ENCODE data around the gene ATG4C. TPM values are rescaled to one million over a fixed set of nuclear protein-coding genes. Genes with fewer than 3 reads are reported as not detected.
A peak's percentile ranks its signal among the peaks of the same experiment; 100 is the strongest.

ATG4C gene
- total and polyA plus RNA-seq, 2 experiments from 2014 or later = 9.0 to 14.7 TPM

DNA sequence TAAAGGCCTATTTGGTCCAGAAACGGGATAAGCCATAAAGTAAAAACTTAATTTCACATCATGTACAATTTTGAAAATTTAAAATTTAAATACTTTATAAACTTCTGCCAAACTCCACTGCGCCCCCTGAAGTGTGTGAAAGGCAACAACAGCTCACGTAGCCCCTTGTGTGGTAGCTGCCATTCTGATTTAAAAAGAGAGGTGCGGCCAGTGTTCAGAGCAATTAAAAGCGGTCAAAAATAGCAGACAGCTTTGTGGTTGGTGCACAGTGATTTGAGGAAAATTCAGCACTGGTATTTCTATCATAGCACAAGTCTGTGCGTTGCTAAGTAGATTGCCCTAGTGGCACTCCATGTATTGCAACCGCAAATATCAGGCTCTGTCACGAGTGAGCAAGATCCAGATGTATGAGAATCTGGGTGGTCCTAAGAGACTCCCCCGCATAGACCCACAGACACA, 122.5 kb downstream of the ATG4C start:
- Histone ChIP-seq H3K9me3 (ENCODE audit: low read depth) (no peaks in the 10 kb centered on the region), H3K4me3 (no peak overlapping the region), H3K27me3 (no peaks in the 10 kb centered on the region), H3K36me3 (no peaks in the 10 kb centered on the region), H3K4me1 (ENCODE audit: low read depth) (no peaks in the 10 kb centered on the region), H3K27ac (no peak overlapping the region)
- TF ChIP-seq, protein P1, sequence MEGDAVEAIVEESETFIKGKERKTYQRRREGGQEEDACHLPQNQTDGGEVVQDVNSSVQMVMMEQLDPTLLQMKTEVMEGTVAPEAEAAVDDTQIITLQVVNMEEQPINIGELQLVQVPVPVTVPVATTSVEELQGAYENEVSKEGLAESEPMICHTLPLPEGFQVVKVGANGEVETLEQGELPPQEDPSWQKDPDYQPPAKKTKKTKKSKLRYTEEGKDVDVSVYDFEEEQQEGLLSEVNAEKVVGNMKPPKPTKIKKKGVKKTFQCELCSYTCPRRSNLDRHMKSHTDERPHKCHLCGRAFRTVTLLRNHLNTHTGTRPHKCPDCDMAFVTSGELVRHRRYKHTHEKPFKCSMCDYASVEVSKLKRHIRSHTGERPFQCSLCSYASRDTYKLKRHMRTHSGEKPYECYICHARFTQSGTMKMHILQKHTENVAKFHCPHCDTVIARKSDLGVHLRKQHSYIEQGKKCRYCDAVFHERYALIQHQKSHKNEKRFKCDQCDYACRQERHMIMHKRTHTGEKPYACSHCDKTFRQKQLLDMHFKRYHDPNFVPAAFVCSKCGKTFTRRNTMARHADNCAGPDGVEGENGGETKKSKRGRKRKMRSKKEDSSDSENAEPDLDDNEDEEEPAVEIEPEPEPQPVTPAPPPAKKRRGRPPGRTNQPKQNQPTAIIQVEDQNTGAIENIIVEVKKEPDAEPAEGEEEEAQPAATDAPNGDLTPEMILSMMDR (IDR thresholded peaks at IDR 0.05; ENCODE audit: low read depth, low read length) = peak; percentile 54
- peak; percentile 34 to 47 for DNase-seq (ENCODE audit: low read depth in 1 of 2, low spot score in 1 of 2)

DNA sequence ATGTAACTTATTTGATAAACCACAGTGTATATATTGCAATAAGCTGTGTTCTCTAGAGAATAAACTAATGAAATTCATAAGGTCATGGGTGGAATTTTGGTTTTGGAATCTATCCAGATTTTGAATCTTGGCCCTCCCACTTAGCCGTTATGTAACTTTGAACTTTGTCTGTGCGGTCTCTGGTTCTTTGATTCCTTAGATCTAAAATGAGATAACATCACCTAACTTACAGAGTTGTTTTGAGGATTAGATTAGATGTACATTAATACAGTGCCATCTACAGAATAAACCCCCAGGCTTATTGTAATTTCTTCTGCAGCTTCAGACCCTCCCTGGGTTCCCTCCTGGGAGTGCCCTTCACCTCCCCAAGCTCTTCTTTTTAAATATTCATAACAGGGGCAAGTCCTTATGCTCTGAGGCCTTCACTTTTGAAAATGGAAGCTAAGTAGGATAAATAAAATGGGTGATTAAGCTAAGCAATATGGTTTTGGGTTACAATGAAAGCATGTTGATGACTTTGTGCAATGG, 124.3 kb downstream of the ATG4C start:
- TF ChIP-seq, protein P1 (IDR thresholded peaks at IDR 0.05; ENCODE audit: low read depth, low read length) = no peak
- DNase-seq (ENCODE audit: low read depth in 1 of 2, low spot score in 1 of 2) = peak in 1 of 2 donors; percentile 2
- H3K27ac ChIP-seq = no peak overlapping the region
- no peak overlapping the region for H3K4me3 ChIP-seq
- H3K36me3 ChIP-seq = no peaks in the 10 kb centered on the region
- H3K4me1 ChIP-seq (ENCODE audit: low read depth) = no peaks in the 10 kb centered on the region
- H3K9me3 ChIP-seq (ENCODE audit: low read depth) = no peaks in the 10 kb centered on the region
- no peaks in the 10 kb centered on the region for H3K27me3 ChIP-seq

DNA sequence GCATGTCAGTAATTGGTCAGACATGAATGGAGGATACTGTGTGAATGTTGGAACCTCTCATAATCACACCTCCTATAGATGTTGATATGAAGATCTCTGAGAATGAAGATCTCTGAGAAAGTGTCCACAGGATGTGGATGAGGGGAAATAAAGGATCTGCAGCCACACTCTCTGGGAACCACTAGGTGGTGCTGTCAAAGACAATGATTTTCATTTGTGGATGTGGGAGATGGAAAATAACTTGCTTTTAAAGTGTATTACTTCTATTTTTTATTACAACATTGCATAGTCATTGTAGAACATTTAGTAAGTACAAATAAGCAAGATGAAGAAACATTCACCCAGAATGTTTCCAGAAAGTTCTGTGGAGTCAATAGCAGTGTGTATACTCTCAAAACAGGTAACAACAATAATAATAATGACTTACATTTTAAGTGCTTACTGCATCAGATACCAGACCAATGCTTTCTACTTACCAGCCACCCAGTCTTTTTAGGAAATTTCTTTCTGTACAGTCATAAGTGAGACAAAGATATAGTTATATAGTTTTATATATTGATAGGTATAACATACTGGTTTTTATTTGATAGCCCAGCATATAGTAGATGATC, 128.2 kb downstream of the ATG4C start:
- Histone ChIP-seq H3K4me1 (ENCODE audit: low read depth) (no peaks in the 10 kb centered on the region), H3K9me3 (ENCODE audit: low read depth) (no peaks in the 10 kb centered on the region), H3K27me3 (no peaks in the 10 kb centered on the region), H3K36me3 (no peaks in the 10 kb centered on the region), H3K27ac (no peak overlapping the region), H3K4me3 (no peak overlapping the region)
- peak; percentile 24 to 35 for DNase-seq (ENCODE audit: low read depth in 1 of 2, low spot score in 1 of 2)
- TF ChIP-seq, protein P1 (IDR thresholded peaks at IDR 0.05; ENCODE audit: low read depth, low read length) = peak; percentile 83

Other genes with a start within 250 kb of the ATG4C start
- gene ANGPTL3, start 186.6 kb upstream of the ATG4C start, total RNA-seq = not detected in 2 replicates
- 0.94 TPM in 1 of 2 replicates, not detected in the other for gene ANGPTL3, start 186.6 kb upstream of the ATG4C start, polyA plus RNA-seq
- 51.8 and 79.6 TPM in 2 replicates for gene DOCK7, start 95.7 kb upstream of the ATG4C start, total RNA-seq
- gene DOCK7, start 95.7 kb upstream of the ATG4C start, polyA plus RNA-seq = 17.5 and 23.5 TPM in 2 replicates

Measured in cardiac muscle cell (in vitro differentiated cells and primary cell).